ENCODE measurements around the gene AK5.
"Not testable (repeated sequence)": the region's sequence is repeated elsewhere in the genome, so short reads cannot be mapped to it uniquely, and the experiment has no call there.

AK5 gene

GRCh38 chr1:77308889-77309621 is 27.2 kb downstream of the AK5 start:
- peak overlapping the region; percentile 13 to 35 for H3K4me3 Mint-ChIP-seq
- H3K27me3 Mint-ChIP-seq: peaks cover 38 to 40% of the 10 kb centered on the region in 2 donors
- no peak for DNase-seq

GRCh38 chr1:77310924-77311323 is 29.1 kb downstream of the AK5 start:
- ATAC-seq (replicated peaks) (no peak), DNase-seq (no peak)
- Mint-ChIP-seq H3K4me3 (no peak overlapping the region), H3K4me1 (ENCODE audit: low read depth in 2 of 2) (peaks cover 6 to 13% of the 10 kb centered on the region in 2 donors), H3K36me3 (ENCODE audit: insufficient read depth) (no peaks in the 10 kb centered on the region), H3K27me3 (peaks cover 25 to 35% of the 10 kb centered on the region in 2 donors), H3K27ac (no peak overlapping the region), H3K9me3 (no peaks in the 10 kb centered on the region)

More at GRCh38 chr1:77308889-77309621, 27.2 kb downstream of the AK5 start:
- peaks cover 0 to 3% of the 10 kb centered on the region in 2 donors for H3K9me3 Mint-ChIP-seq
- ATAC-seq (replicated peaks): no peak
- H3K27ac Mint-ChIP-seq: peak overlapping the region in 1 of 2 donors; percentile 70
- peaks cover 6 to 13% of the 10 kb centered on the region in 2 donors for H3K4me1 Mint-ChIP-seq (ENCODE audit: low read depth in 2 of 2)
- no peaks in the 10 kb centered on the region for H3K36me3 Mint-ChIP-seq (ENCODE audit: insufficient read depth)

GRCh38 chr1:77312364-77312763 is 30.5 kb downstream of the AK5 start:
- H3K27ac Mint-ChIP-seq; H3K36me3 Mint-ChIP-seq (ENCODE audit: insufficient read depth); ATAC-seq (replicated peaks); DNase-seq; H3K9me3 Mint-ChIP-seq; H3K4me3 Mint-ChIP-seq: not testable (repeated sequence)
- Mint-ChIP-seq H3K4me1 (ENCODE audit: low read depth in 2 of 2) (peaks cover 6 to 13% of the 10 kb centered on the region in 2 donors), H3K27me3 (peaks cover 20 to 27% of the 10 kb centered on the region in 2 donors)

GRCh38 chr1:77313491-77313890 is 31.7 kb downstream of the AK5 start:
- DNase-seq (no peak), ATAC-seq (replicated peaks) (peak; percentile 54)
- H3K4me1 Mint-ChIP-seq (ENCODE audit: low read depth in 2 of 2): peaks cover 6 to 13% of the 10 kb centered on the region in 2 donors
- H3K27ac Mint-ChIP-seq: no peak overlapping the region
- H3K27me3 Mint-ChIP-seq: peaks cover 20 to 32% of the 10 kb centered on the region in 2 donors
- H3K4me3 Mint-ChIP-seq: no peak overlapping the region
- no peaks in the 10 kb centered on the region for H3K36me3 Mint-ChIP-seq (ENCODE audit: insufficient read depth)
- no peaks in the 10 kb centered on the region for H3K9me3 Mint-ChIP-seq

- Mint-ChIP-seq H3K4me3 (no peak overlapping the region), H3K4me1 (ENCODE audit: low read depth in 2 of 2) (peaks cover 4% of the 10 kb centered on the region in 2 donors), H3K9me3 (no peaks in the 10 kb centered on the region), H3K27ac (no peak overlapping the region), H3K36me3 (ENCODE audit: insufficient read depth) (no peaks in the 10 kb centered on the region), H3K27me3 (peaks cover 22 to 37% of the 10 kb centered on the region in 2 donors)
- no peak for ATAC-seq (replicated peaks)
- DNase-seq: no peak
Measured at GRCh38 chr1:77316006-77316405, 34.2 kb downstream of the AK5 start.

GRCh38 chr1:77316966-77317365 is 35.1 kb downstream of the AK5 start:
- DNase-seq (no peak), ATAC-seq (replicated peaks) (no peak)
- H3K27ac Mint-ChIP-seq: no peak overlapping the region
- no peaks in the 10 kb centered on the region for H3K36me3 Mint-ChIP-seq (ENCODE audit: insufficient read depth)
- peaks cover 25 to 36% of the 10 kb centered on the region in 2 donors for H3K27me3 Mint-ChIP-seq
- no peaks in the 10 kb centered on the region for H3K9me3 Mint-ChIP-seq
- H3K4me3 Mint-ChIP-seq: no peak overlapping the region
- H3K4me1 Mint-ChIP-seq (ENCODE audit: low read depth in 2 of 2): peaks cover 4% of the 10 kb centered on the region in 2 donors

GRCh38 chr1:77319036-77319705 is 37.4 kb downstream of the AK5 start:
- H3K9me3 Mint-ChIP-seq: no peaks in the 10 kb centered on the region
- H3K4me3 Mint-ChIP-seq: no peak overlapping the region
- no peaks in the 10 kb centered on the region for H3K4me1 Mint-ChIP-seq (ENCODE audit: low read depth in 2 of 2)
- H3K36me3 Mint-ChIP-seq (ENCODE audit: insufficient read depth): no peaks in the 10 kb centered on the region
- DNase-seq: no peak
- H3K27ac Mint-ChIP-seq: no peak overlapping the region
- ATAC-seq (replicated peaks): no peak
- peaks cover 8 to 20% of the 10 kb centered on the region in 2 donors for H3K27me3 Mint-ChIP-seq

GRCh38 chr1:77322061-77322900 is 40.5 kb downstream of the AK5 start:
- no peak for ATAC-seq (replicated peaks)
- Mint-ChIP-seq H3K9me3 (no peaks in the 10 kb centered on the region), H3K36me3 (ENCODE audit: insufficient read depth) (no peaks in the 10 kb centered on the region), H3K4me3 (no peak overlapping the region), H3K27ac (no peak overlapping the region), H3K4me1 (ENCODE audit: low read depth in 2 of 2) (no peaks in the 10 kb centered on the region), H3K27me3 (peaks cover 8 to 20% of the 10 kb centered on the region in 2 donors)
- no peak for DNase-seq

GRCh38 chr1:77333501-77333900 is 51.7 kb downstream of the AK5 start:
- no peak overlapping the region for H3K27ac Mint-ChIP-seq
- no peaks in the 10 kb centered on the region for H3K36me3 Mint-ChIP-seq (ENCODE audit: insufficient read depth)
- peaks cover 0 to 6% of the 10 kb centered on the region in 2 donors for H3K27me3 Mint-ChIP-seq
- H3K4me1 Mint-ChIP-seq (ENCODE audit: low read depth in 2 of 2): peaks cover 4% of the 10 kb centered on the region in 2 donors
- H3K4me3 Mint-ChIP-seq: no peak overlapping the region
- DNase-seq (no peak), ATAC-seq (replicated peaks) (no peak)
- no peaks in the 10 kb centered on the region for H3K9me3 Mint-ChIP-seq

- Mint-ChIP-seq H3K27me3 (peaks cover 0 to 15% of the 10 kb centered on the region in 2 donors), H3K4me1 (ENCODE audit: low read depth in 2 of 2) (no peaks in the 10 kb centered on the region), H3K9me3 (no peaks in the 10 kb centered on the region), H3K27ac (no peak overlapping the region), H3K4me3 (no peak overlapping the region), H3K36me3 (ENCODE audit: insufficient read depth) (no peaks in the 10 kb centered on the region)
- ATAC-seq (replicated peaks) (no peak), DNase-seq (no peak)
Measured at GRCh38 chr1:77336729-77337128, 54.9 kb downstream of the AK5 start.

GRCh38 chr1:77339326-77339725 is 57.5 kb downstream of the AK5 start:
- DNase-seq: no peak
- no peaks in the 10 kb centered on the region for H3K9me3 Mint-ChIP-seq
- H3K36me3 Mint-ChIP-seq (ENCODE audit: insufficient read depth): no peaks in the 10 kb centered on the region
- H3K27me3 Mint-ChIP-seq: peaks cover 0 to 25% of the 10 kb centered on the region in 2 donors
- ATAC-seq (replicated peaks): no peak
- no peaks in the 10 kb centered on the region for H3K4me1 Mint-ChIP-seq (ENCODE audit: low read depth in 2 of 2)
- H3K27ac Mint-ChIP-seq: no peak overlapping the region
- no peak overlapping the region for H3K4me3 Mint-ChIP-seq

- Mint-ChIP-seq H3K4me3 (no peak overlapping the region), H3K36me3 (ENCODE audit: insufficient read depth) (no peaks in the 10 kb centered on the region), H3K4me1 (ENCODE audit: low read depth in 2 of 2) (no peaks in the 10 kb centered on the region), H3K27ac (no peak overlapping the region), H3K9me3 (no peaks in the 10 kb centered on the region), H3K27me3 (peaks cover 0 to 25% of the 10 kb centered on the region in 2 donors)
- DNase-seq (no peak), ATAC-seq (replicated peaks) (no peak)
Measured at GRCh38 chr1:77341195-77341594, 59.4 kb downstream of the AK5 start.

GRCh38 chr1:77342745-77343144 is 60.9 kb downstream of the AK5 start:
- ATAC-seq (replicated peaks): no peak
- Mint-ChIP-seq H3K36me3 (ENCODE audit: insufficient read depth) (no peaks in the 10 kb centered on the region), H3K9me3 (no peaks in the 10 kb centered on the region), H3K4me3 (no peak overlapping the region), H3K27ac (no peak overlapping the region), H3K27me3 (peaks cover 4 to 25% of the 10 kb centered on the region in 2 donors), H3K4me1 (ENCODE audit: low read depth in 2 of 2) (no peaks in the 10 kb centered on the region)
- no peak for DNase-seq
